Astrocyte (in vitro differentiated cells and primary cell): Measurements from ENCODE around the gene ADORA2A. TPM values are rescaled to one million over a fixed set of nuclear protein-coding genes. Genes with fewer than 3 reads are reported as not detected.

Experiments used
- DNase-seq: peaks from one replicate; pipeline ENCODE4 v3.0.0-alpha.2; 2010; ENCODE audit warnings: low read depth
- FAIRE-seq: peaks from 2 replicates; lab custom pipeline; 2011; peaks lifted over from hg19 to GRCh38; lab: Jason Lieb, UNC
- H2AFZ ChIP-seq: 2 replicates; pipeline ENCODE4 v1.6.0; 2012; ENCODE audit warnings: low read depth, low read length, inconsistent platforms
- H3K27ac ChIP-seq: 2 replicates; pipeline ENCODE4 v1.5.1; 2011; ENCODE audit warnings: low read depth, low read length, inconsistent platforms
- H3K27me3 ChIP-seq: 2 replicates; pipeline ENCODE4 v1.6.0; 2011; ENCODE audit warnings: low read length, inconsistent platforms; ENCODE audit not compliant: insufficient read depth
- H3K36me3 ChIP-seq: 2 replicates; pipeline ENCODE4 v1.5.1; 2011; ENCODE audit warnings: low read length, inconsistent platforms; ENCODE audit not compliant: insufficient read depth
- H3K4me1 ChIP-seq: 2 replicates; pipeline ENCODE4 v1.5.1; 2011; ENCODE audit warnings: low read length, inconsistent platforms; ENCODE audit not compliant: insufficient read depth
- H3K4me2 ChIP-seq: 2 replicates; pipeline ENCODE4 v1.6.0; 2012; ENCODE audit warnings: low read length, inconsistent platforms
- H3K4me3 ChIP-seq: 2 replicates; pipeline ENCODE4 v1.5.1; 2011; ENCODE audit warnings: low read depth, mild to moderate bottlenecking, low read length, inconsistent platforms; ENCODE audit not compliant: insufficient read depth
- H3K79me2 ChIP-seq: 2 replicates; pipeline ENCODE4 v1.6.0; 2012; ENCODE audit warnings: mild to moderate bottlenecking, low read length, inconsistent platforms; ENCODE audit not compliant: insufficient read depth
- H3K9ac ChIP-seq: 2 replicates; pipeline ENCODE4 v1.6.0; 2012; ENCODE audit warnings: mild to moderate bottlenecking, low read length, inconsistent platforms
- H3K9me3 ChIP-seq: 2 replicates; pipeline ENCODE4 v1.5.1; 2012; ENCODE audit warnings: low read depth, mild to moderate bottlenecking, low read length, inconsistent platforms; ENCODE audit not compliant: insufficient read depth
- H4K20me1 ChIP-seq: 2 replicates; pipeline ENCODE4 v1.6.0; 2012; ENCODE audit warnings: low read length, inconsistent platforms; ENCODE audit not compliant: insufficient read depth
- H3K27ac Mint-ChIP-seq: one replicate; pipeline ENCODE4 v1.8.0; 2021; ENCODE audit warnings: mild to moderate bottlenecking, mixed read lengths; ENCODE audit not compliant: unreplicated experiment
- H3K27me3 Mint-ChIP-seq: one replicate; pipeline ENCODE4 v1.8.0; 2021; ENCODE audit warnings: low read depth, mixed read lengths; ENCODE audit not compliant: unreplicated experiment
- H3K36me3 Mint-ChIP-seq: one replicate; pipeline ENCODE4 v1.8.0; 2021; ENCODE audit warnings: low read depth, mixed read lengths; ENCODE audit not compliant: unreplicated experiment
- H3K4me1 Mint-ChIP-seq: one replicate; pipeline ENCODE4 v1.8.0; 2021; ENCODE audit warnings: low read depth, mixed read lengths; ENCODE audit not compliant: unreplicated experiment
- H3K4me3 Mint-ChIP-seq: one replicate; pipeline ENCODE4 v1.8.0; 2021; ENCODE audit warnings: mild to moderate bottlenecking, moderate library complexity, mixed read lengths; ENCODE audit not compliant: unreplicated experiment
- H3K9me3 Mint-ChIP-seq: one replicate; pipeline ENCODE4 v1.8.0; 2021; ENCODE audit warnings: mild to moderate bottlenecking, mixed read lengths; ENCODE audit not compliant: unreplicated experiment
- EZH2 ChIP-seq: IDR thresholded peaks from 2 replicates; pipeline ENCODE4 v1.6.1; 2012; ENCODE audit warnings: mild to moderate bottlenecking, low read length, inconsistent platforms; ENCODE audit not compliant: insufficient read depth
- total RNA-seq: library from RNA; stranded (reverse); gene quantifications from 2 replicates; pipeline ENCODE4 v1.2.1, GENCODE V29; 2021
- TF ChIP-seq, protein P1 (sequence below): IDR thresholded peaks from 2 replicates; pipeline ENCODE4 v1.5.1; 2011; ENCODE audit warnings: low read depth, mild to moderate bottlenecking, inconsistent platforms, low read length, moderate library complexity; ENCODE audit not compliant: insufficient read depth

ADORA2A gene
- total RNA-seq, 1 donor from 2014 or later: 3.9 TPM

DNA sequence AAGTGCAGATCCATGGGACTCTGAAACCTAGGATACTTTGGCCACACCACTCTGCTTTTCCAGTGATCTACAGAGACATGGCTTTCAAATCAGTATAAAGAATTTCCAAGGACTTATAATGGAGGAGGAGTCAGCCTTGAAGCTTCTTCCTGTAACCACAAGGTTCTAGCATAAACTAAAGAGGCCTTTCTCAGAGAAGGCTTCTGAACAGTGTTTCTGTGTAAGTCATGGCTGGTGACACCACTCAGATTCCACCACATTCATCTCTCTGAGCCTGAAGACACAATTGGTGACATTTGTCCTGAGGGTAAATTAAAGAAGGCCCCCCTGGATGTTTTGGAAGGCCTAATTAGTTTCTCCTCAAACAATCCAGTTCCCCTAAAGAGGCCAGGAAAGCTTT is 29.0 kb upstream of the ADORA2A start:
- peaks cover 35% of the 10 kb centered on the region for H3K4me1 Mint-ChIP-seq
- H3K27ac ChIP-seq: no peak overlapping the region

DNA sequence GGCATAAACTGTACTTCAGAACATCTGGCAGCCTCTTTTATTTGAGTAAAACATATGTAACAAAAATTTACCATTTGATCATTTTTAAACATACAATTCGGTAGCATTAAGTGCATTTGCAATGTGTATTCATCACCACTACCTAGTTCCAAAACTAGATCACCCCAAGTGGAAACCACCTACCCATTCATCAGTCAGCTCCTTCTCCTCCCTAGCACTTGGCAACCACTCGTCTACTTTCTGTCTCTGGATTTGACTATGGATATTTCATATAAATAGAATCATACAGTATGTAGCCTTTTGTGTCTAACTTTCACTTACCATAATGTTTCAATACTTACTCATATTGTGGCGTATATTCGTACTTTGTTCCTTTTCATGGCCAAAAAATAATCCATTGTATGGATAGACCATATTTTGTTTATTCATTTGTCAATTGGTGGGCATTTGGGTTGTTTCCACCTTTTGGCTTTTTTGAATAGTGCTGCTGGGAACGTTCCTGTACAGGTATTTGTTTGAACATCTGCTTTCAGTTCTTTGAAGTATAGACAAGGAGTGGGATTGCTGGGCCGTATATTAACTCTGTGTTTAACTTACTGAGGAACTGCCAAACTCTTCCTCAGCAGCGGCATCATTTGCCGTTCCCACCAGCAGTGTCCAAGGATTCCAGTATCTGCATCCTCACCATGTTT is 27.2 kb upstream of the ADORA2A start:
- Mint-ChIP-seq H3K4me3 (no peak overlapping the region), H3K9me3 (no peaks in the 10 kb centered on the region), H3K27ac (no peak overlapping the region), H3K27me3 (no peaks in the 10 kb centered on the region), H3K36me3 (peaks cover 27% of the 10 kb centered on the region), H3K4me1 (peaks cover 40% of the 10 kb centered on the region)
- Histone ChIP-seq H3K9me3 (no peaks in the 10 kb centered on the region), H3K4me3 (no peak overlapping the region), H3K9ac (no peak overlapping the region), H3K36me3 (peaks cover 6% of the 10 kb centered on the region), H3K27ac (no peak overlapping the region), H2AFZ (no peak overlapping the region), H3K4me2 (peak overlapping the region; percentile 16), H3K27me3 (no peaks in the 10 kb centered on the region), H4K20me1 (peaks cover 10% of the 10 kb centered on the region), H3K4me1 (peaks cover 15% of the 10 kb centered on the region), H3K79me2 (peaks cover 2% of the 10 kb centered on the region)
- FAIRE-seq (peak; percentile 50), DNase-seq (no peak)
- TF ChIP-seq EZH2: no peak
- TF ChIP-seq, protein P1, sequence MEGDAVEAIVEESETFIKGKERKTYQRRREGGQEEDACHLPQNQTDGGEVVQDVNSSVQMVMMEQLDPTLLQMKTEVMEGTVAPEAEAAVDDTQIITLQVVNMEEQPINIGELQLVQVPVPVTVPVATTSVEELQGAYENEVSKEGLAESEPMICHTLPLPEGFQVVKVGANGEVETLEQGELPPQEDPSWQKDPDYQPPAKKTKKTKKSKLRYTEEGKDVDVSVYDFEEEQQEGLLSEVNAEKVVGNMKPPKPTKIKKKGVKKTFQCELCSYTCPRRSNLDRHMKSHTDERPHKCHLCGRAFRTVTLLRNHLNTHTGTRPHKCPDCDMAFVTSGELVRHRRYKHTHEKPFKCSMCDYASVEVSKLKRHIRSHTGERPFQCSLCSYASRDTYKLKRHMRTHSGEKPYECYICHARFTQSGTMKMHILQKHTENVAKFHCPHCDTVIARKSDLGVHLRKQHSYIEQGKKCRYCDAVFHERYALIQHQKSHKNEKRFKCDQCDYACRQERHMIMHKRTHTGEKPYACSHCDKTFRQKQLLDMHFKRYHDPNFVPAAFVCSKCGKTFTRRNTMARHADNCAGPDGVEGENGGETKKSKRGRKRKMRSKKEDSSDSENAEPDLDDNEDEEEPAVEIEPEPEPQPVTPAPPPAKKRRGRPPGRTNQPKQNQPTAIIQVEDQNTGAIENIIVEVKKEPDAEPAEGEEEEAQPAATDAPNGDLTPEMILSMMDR: no peak

More for the DNA sequence above, 29.0 kb upstream of the ADORA2A start:
- H3K36me3 Mint-ChIP-seq: peaks cover 23% of the 10 kb centered on the region
- no peaks in the 10 kb centered on the region for H3K9me3 Mint-ChIP-seq
- no peak overlapping the region for H2AFZ ChIP-seq
- H3K27ac Mint-ChIP-seq: peak overlapping the region; percentile 27
- H3K9ac ChIP-seq: no peak overlapping the region
- H3K4me2 ChIP-seq: no peak overlapping the region
- FAIRE-seq (no peak), DNase-seq (no peak)
- no peaks in the 10 kb centered on the region for H3K27me3 Mint-ChIP-seq
- H3K27me3 ChIP-seq: no peaks in the 10 kb centered on the region
- peaks cover 15% of the 10 kb centered on the region for H3K4me1 ChIP-seq
- peaks cover 6% of the 10 kb centered on the region for H3K36me3 ChIP-seq
- TF ChIP-seq EZH2: no peak
- TF ChIP-seq, protein P1: no peak
- H4K20me1 ChIP-seq: peaks cover 13% of the 10 kb centered on the region
- H3K4me3 ChIP-seq: no peak overlapping the region
- H3K4me3 Mint-ChIP-seq: no peak overlapping the region
- H3K9me3 ChIP-seq: no peaks in the 10 kb centered on the region
- no peaks in the 10 kb centered on the region for H3K79me2 ChIP-seq
